NCI-H1417 (cell line): ENCODE measurements around the gene CCDC175.

Source experiments
- DNase-seq, 3 experiments: peaks; one replicate each; lab custom pipeline; 2025; lab: John Stamatoyannopoulos, UW

Gene CCDC175

DNA sequence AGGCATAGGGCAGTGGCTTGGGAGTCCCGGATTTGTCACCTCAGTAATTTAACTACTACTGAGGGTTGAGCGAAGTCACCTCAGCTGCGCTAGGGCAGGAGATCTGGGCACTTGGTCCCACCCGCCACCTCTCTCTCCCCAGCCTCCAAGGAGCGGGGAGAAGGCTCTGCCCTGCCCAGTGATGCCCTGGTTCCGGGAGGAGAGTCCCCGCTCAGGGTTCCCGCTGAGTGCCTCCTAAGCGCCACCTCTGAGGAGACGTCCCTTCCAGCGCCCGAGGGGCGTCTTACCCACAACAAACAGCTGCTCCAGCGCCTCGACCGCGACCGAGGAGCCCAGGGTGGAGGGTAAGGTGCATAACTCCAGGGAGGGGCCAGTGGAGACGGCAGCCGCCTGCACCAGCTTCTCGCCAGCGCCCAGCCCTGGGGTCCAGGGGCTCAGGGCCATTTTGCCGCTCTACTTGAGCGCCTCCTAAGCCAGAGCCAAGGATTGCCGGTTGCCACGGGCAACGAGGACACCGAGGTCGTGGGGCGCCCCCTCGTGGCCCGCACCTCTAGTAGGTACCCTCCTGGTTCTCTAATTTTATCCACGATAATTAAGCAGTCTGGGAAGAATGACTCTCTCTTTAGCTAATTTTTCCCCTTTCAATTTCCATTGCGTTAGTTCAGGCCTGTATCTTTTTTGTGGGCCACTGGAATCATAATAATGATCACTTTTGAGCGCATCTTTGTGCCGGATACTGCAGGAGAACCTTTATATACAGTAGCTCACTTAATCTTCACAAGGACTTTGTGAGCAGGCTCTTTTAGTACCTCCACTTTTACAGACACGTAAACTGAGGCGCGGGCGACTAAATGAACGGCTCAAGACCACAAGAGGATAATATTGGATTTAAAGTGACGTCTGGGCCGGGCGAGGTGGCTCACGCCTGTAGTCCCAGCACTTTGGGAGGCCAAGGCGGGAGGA lies at the start of gene CCDC175:
Gene CCDC175, minus strand, starts transcription at position 481 of the 963 bp plus-strand sequence. Its CDS starts 37 bp downstream, at position 444.
- DNase-seq: peak in 1 of 3 experiments; percentile 96

DNA sequence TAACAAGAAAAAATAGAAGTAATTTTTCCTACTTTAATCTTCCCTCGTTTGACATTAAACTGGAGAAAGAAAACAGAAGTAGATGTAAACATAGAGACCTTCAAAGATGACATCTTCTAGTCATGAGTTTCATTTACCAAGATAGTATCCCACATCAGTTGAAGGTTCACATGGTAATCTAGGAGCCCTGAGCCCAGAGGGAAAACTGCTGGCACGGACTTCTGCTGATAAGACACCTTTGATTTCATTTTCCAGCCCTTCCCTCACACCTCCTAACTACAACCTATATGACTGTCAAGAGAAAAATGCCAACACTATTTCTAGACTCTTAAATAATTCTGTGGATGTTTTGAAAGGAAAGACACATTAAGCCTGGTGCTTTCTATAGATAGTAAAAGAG lies 46.0 kb upstream of the CCDC175 start:
- DNase-seq: no peak

DNA sequence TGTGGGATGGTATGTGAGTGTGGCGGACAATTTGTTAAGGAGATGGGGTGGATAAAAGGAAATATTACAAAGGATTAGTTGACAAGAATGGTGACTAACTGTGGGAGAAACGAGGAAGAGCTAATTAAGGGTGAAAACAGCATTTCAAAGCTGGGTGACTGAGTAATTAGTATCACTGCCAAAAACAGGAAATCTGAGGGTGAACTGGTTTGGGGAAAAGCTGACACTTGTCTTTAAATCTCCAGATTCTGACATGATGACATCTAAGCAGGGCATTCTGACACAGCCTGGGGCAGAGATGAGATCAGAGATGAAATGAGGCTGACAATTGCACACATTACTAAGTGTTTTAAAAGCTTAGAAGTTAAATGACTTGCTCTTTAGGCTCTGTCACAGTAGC lies 42.4 kb upstream of the CCDC175 start:
- DNase-seq: no peak

DNA sequence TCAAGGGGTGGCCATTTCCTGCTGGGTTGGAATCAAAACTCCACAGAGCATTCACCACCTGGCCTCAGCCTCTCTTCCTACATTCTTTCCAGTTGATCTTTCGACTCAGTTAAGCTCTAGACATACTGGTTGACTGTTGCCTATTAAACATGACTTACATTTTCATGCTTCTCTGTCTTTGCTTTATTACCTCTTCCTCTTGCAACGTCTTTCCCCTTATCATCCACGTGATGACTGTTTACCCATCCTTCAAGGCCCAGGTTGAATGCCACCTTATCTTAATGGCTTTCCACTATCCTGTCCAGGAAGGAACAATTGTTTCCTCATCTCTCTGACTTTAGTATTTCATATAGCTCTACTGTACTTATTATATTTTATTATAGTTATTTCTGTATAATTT lies 24.4 kb upstream of the CCDC175 start:
- no peak for DNase-seq

- DNase-seq: no peak
Measured at GRCh38 chr14:59600211-59600945, 23.8 kb upstream of the CCDC175 start.

- DNase-seq: no peak
Measured at GRCh38 chr14:59595071-59595470, 18.5 kb upstream of the CCDC175 start.

GRCh38 chr14:59591641-59592370 lies 15.2 kb upstream of the CCDC175 start:
- no peak for DNase-seq

- DNase-seq: no peak
Measured at GRCh38 chr14:59588101-59588500, 11.5 kb upstream of the CCDC175 start.

GRCh38 chr14:59585891-59586554 lies 9.4 kb upstream of the CCDC175 start:
- DNase-seq: no peak

GRCh38 chr14:59583755-59584154 lies 7.1 kb upstream of the CCDC175 start:
- peak in 1 of 3 experiments; percentile 48 for DNase-seq

GRCh38 chr14:59582845-59583509 lies 6.4 kb upstream of the CCDC175 start:
- peak in 1 of 3 experiments; percentile 16 for DNase-seq

DNA sequence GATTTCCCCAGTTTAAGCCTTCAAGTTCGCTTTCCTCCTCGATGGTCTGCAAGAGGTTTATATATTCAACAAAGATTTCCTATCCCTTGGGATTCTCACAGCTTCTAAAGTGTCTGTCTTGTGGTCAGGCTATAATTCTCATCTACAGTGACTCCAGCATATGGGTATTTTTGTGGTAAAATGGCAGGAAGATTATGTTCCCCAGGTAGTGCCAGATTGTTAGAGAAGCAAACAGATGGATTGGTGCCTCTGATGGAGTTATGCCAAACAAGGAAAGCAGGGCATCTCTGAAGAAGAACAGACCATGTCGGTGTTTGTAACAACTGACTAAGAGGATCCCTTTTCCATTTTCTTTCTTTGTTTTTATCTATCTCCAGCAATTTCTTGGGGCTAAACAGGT lies 5.5 kb upstream of the CCDC175 start:
- no peak for DNase-seq

GRCh38 chr14:59580911-59581310 lies 4.3 kb upstream of the CCDC175 start:
- no peak for DNase-seq

GRCh38 chr14:59570122-59570521 lies 6.5 kb downstream of the CCDC175 start:
- DNase-seq: no peak

DNA sequence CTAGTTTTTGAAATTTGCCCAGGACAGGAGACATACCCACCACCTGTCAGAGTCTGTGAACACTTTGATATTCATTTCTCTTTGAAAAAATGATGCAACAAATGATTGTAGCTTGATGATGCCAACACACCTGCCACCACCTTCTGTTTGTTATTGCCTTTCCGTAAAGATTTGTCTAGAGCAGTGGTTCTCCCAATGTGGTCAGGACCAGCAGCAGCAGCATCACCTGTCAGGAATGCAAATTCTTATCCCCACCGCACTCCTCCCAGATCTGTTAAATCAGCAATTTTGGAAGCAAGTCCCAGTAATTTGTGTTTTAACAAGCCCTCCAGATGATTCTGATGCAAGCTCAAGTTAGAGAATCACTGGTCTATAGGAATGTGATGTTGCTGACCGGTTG lies 9.9 kb downstream of the CCDC175 start:
- DNase-seq: no peak

- no peak for DNase-seq
Measured at GRCh38 chr14:59566296-59566695, 10.3 kb downstream of the CCDC175 start.

- no peak for DNase-seq
Measured at GRCh38 chr14:59565087-59565486, 11.5 kb downstream of the CCDC175 start.

GRCh38 chr14:59564366-59564765 lies 12.2 kb downstream of the CCDC175 start:
- no peak for DNase-seq

DNA sequence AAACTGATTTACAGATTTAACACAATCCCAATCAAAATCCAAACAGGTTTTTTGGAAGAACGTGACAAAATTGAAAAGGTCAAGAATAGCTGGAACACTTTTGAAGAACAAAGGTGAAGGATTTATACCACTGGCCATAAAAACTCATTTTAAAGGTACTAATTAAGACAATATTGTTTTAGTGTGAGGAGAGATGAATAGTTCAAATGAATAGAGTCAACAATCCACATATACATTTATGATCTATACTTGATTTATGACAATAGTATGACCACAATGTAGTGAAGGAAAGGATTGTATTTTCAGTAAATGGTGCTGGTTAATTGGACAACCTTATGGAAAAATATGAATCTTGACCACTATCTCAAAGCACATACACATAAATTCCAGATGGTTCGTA lies 29.3 kb downstream of the CCDC175 start:
- DNase-seq: no peak

GRCh38 chr14:59543873-59544272 lies 32.7 kb downstream of the CCDC175 start:
- DNase-seq: peak in 1 of 3 experiments; percentile 80

- no peak for DNase-seq
Measured at GRCh38 chr14:59541731-59542130, 34.9 kb downstream of the CCDC175 start.
